Glutamatergic neuron (in vitro differentiated cells): ENCODE data around the gene PLSCR1. TPM values are rescaled to one million over a fixed set of nuclear protein-coding genes. Genes with fewer than 3 reads are reported as not detected.

Experiments used
- DNase-seq: peaks from one replicate; pipeline ENCODE4 v3.0.0; 2022
- H3K27ac Mint-ChIP-seq: one replicate; pipeline ENCODE4 v1.8.0; 2020; ENCODE audit warnings: mild to moderate bottlenecking, mixed read lengths, inconsistent platforms; ENCODE audit not compliant: unreplicated experiment
- H3K27me3 Mint-ChIP-seq: one replicate; pipeline ENCODE4 v1.8.0; 2020; ENCODE audit warnings: mild to moderate bottlenecking, moderate library complexity, mixed read lengths, inconsistent platforms; ENCODE audit not compliant: unreplicated experiment
- H3K36me3 Mint-ChIP-seq: one replicate; pipeline ENCODE4 v1.8.0; 2020; ENCODE audit warnings: mild to moderate bottlenecking, mixed read lengths, inconsistent platforms; ENCODE audit not compliant: unreplicated experiment
- H3K4me1 Mint-ChIP-seq: one replicate; pipeline ENCODE4 v1.8.0; 2020; ENCODE audit warnings: mild to moderate bottlenecking, low read depth, mixed read lengths, inconsistent platforms; ENCODE audit not compliant: unreplicated experiment
- H3K4me3 Mint-ChIP-seq: one replicate; pipeline ENCODE4 v1.8.0; 2020; ENCODE audit warnings: mild to moderate bottlenecking, mixed read lengths, inconsistent platforms; ENCODE audit not compliant: unreplicated experiment
- H3K9me3 Mint-ChIP-seq: one replicate; pipeline ENCODE4 v1.8.0; 2020; ENCODE audit warnings: mild to moderate bottlenecking, moderate library complexity, mixed read lengths, inconsistent platforms; ENCODE audit not compliant: unreplicated experiment
- total RNA-seq: library from RNA; stranded (reverse); fragmentation: NEBNext Ultra II Directional; extraction: Animal tissue kit (Norgen Biotek cat#: 25700); gene quantifications from one replicate; pipeline ENCODE4 v1.2.1, GENCODE V29; 2021; ENCODE audit not compliant: unreplicated experiment
- TF ChIP-seq, protein P1 (sequence below): fragments of 200-600 bp; sonication (generic); IDR thresholded peaks from one replicate; pipeline ENCODE4 v1.5.0; 2021; ENCODE audit not compliant: partially characterized antibody, unreplicated experiment

The PLSCR1 gene
- total RNA-seq, 1 donor from 2014 or later = 4.1 TPM

DNA sequence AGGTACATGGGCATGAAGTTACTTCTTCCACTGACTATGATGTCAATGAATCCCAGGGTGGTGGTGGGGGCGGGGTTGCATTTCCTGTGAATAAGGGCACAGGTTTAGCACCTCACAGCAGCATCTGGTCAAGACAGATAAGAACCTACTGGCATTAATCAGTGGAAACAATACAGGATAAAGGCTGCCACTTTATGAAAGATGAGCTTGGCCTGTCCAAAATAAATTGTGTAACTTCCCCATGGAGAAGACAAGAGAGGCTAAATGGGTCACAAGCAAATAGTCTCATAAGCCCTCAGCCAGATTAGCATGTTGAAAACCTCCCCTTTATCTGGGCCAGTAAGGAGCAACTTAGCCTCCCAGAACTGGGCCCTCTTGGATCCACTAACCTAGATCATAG lies 47.7 kb downstream of the PLSCR1 start:
- TF ChIP-seq, protein P1, sequence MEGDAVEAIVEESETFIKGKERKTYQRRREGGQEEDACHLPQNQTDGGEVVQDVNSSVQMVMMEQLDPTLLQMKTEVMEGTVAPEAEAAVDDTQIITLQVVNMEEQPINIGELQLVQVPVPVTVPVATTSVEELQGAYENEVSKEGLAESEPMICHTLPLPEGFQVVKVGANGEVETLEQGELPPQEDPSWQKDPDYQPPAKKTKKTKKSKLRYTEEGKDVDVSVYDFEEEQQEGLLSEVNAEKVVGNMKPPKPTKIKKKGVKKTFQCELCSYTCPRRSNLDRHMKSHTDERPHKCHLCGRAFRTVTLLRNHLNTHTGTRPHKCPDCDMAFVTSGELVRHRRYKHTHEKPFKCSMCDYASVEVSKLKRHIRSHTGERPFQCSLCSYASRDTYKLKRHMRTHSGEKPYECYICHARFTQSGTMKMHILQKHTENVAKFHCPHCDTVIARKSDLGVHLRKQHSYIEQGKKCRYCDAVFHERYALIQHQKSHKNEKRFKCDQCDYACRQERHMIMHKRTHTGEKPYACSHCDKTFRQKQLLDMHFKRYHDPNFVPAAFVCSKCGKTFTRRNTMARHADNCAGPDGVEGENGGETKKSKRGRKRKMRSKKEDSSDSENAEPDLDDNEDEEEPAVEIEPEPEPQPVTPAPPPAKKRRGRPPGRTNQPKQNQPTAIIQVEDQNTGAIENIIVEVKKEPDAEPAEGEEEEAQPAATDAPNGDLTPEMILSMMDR = no peak
- Mint-ChIP-seq H3K36me3 (no peaks in the 10 kb centered on the region), H3K4me3 (no peak overlapping the region), H3K27ac (no peak overlapping the region), H3K4me1 (no peaks in the 10 kb centered on the region), H3K27me3 (no peaks in the 10 kb centered on the region), H3K9me3 (peaks cover 3% of the 10 kb centered on the region)
- no peak for DNase-seq

DNA sequence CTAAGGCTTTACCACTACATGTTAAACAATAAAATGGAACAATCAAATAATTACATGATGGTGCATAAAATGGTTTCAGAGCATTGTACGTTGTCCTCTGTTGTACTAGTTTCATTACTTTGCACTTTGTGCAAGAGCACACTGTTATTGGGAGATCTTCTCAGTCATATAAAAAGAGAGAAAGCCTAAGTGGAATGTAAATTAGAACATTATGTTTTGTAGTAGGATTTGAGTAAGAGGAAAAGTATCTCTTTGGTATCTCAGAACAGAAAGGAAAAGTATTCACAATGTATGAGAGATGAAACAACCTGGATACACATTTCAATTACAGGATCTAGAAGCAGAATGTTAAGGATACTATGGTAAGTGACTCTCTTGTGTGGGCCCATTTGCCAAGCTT lies 48.2 kb downstream of the PLSCR1 start:
- no peak overlapping the region for H3K27ac Mint-ChIP-seq
- no peak overlapping the region for H3K4me3 Mint-ChIP-seq
- H3K27me3 Mint-ChIP-seq = no peaks in the 10 kb centered on the region
- H3K36me3 Mint-ChIP-seq = no peaks in the 10 kb centered on the region
- TF ChIP-seq, protein P1 = no peak
- no peaks in the 10 kb centered on the region for H3K4me1 Mint-ChIP-seq
- H3K9me3 Mint-ChIP-seq = peaks cover 3% of the 10 kb centered on the region
- DNase-seq = no peak

DNA sequence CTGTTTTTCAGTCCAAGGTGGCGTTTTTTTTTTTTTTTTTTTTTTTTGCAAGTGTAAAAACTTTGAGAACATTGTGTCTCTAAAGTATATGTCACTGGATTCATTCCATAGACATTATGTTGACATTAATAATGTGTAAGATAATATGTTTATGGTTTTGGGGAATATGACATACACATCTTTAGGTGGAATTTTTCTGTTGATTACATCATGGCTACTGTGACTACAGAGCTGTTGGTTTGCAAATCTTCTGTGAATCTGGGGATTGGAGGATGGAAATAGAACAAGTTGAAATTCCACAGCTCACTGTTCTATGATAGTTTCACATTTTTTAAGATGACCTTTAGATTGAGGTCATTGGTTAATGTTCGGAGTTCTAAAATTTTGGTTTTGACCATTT lies 50.6 kb downstream of the PLSCR1 start:
- Mint-ChIP-seq H3K4me1 (no peaks in the 10 kb centered on the region), H3K27me3 (no peaks in the 10 kb centered on the region), H3K9me3 (peaks cover 3% of the 10 kb centered on the region), H3K4me3 (no peak overlapping the region), H3K36me3 (no peaks in the 10 kb centered on the region), H3K27ac (no peak overlapping the region)
- no peak for DNase-seq
- TF ChIP-seq, protein P1 = no peak

DNA sequence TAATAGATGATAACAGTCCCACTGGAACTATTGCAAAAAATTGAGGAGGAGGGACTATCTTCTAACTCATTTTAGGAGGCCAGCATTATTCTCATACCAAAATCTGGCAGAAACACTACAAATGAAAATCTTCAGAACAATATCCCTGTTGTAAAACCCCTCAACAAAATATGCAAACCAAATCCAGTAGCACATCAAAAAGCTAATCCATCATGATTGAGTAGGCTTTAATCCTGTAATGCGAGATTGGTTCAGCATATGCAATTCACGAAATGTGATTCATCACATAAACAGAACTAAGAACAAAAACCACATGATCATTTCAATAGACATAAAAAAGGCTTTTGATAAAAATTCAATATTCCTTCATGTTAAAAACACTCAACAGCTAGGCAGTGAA lies 51.2 kb downstream of the PLSCR1 start:
- no peak for DNase-seq
- H3K9me3 Mint-ChIP-seq = peaks cover 3% of the 10 kb centered on the region
- no peaks in the 10 kb centered on the region for H3K27me3 Mint-ChIP-seq
- no peak overlapping the region for H3K27ac Mint-ChIP-seq
- TF ChIP-seq, protein P1 = no peak
- H3K36me3 Mint-ChIP-seq = no peaks in the 10 kb centered on the region
- H3K4me3 Mint-ChIP-seq = no peak overlapping the region
- H3K4me1 Mint-ChIP-seq = no peaks in the 10 kb centered on the region

DNA sequence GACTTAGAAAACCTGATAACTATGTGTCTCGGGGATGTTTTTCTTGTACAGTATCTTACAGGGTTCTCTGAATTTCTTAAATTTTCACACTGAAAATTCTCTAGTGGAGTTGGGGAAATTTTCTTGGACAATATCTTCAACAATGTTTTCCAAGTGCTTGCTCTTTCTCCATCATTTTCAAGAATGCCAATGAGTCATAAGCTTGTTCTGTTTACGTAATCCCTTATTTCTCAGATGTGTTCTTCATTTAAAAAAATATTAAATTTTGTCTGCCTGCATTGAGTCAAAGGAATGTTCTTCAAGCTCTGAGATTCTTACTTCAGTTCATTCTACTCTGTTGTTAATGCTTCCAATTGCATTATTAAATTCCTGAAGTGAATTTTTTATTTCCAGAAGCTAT lies 53.1 kb downstream of the PLSCR1 start:
- Mint-ChIP-seq H3K4me3 (no peak overlapping the region), H3K4me1 (no peaks in the 10 kb centered on the region), H3K27me3 (peaks cover under 1% of the 10 kb centered on the region), H3K9me3 (peaks cover 2% of the 10 kb centered on the region), H3K36me3 (no peaks in the 10 kb centered on the region), H3K27ac (no peak overlapping the region)
- no peak for DNase-seq
- TF ChIP-seq, protein P1 = no peak
